GM19193 (cell line): ENCODE results near the gene PRR3.

ENCODE experiments used
- POLR2A ChIP-seq: IDR thresholded peaks from 4 replicates; pipeline ENCODE4 v1.6.1; 2011; ENCODE audit not compliant: insufficient read depth, insufficient read length; ENCODE audit errors: extremely low read depth

Gene PRR3

DNA sequence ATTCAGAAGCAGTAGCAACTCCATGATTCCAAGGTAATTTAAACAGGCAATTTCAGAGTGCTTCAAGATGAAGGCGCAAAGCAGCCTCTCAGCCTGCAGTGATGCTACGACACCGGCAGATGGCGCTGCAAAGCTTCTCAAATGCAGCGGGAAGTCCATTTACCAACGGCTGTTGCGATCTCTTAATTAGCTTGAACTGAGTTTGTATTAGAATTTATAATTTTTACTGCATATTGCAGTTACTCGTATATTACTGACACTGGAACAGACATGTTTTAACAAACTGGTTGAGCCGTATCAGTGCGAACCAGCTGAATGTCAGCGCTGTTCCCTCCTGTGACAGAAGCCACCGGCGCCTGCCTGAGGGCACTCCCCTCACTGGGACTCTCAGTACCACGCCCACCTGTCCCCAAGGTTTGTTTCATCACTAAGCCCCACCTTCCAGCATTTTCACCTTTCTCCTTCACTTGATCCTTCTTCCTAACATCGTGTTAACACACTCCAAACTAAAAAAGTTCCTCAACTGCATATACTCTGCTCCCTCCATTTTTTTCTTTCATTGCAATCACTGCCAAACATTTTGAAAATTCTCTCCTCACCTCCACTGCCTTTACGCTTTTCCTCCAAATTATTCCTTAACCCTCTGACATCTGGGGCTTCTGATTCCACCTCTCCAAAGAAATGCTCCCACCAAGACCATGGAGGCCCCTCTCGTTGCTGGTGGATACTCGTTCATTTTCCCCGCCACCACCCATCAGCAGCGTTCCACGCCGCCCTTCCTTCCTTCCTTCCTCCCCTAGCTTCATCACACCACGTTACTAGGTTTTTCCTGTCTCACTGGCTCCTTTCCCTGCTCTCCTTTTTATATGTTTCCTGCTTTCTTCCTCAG is 15.3 kb upstream of the PRR3 start:
- TF ChIP-seq POLR2A: no peak

DNA sequence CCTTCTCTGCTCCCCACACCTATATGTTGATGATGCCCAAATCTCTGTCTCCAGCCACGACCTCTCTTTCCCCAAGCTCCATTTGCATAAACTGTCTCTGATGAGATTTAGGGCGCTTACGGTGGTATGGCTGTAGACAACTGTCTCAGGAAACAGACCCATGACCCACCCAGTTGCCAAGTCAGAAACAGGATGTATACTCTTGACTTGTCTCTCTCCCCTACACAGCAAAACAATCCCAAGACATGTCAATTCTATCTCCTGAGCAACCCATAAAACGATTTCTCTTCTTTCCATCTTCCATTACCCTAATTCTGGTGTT is 14.7 kb upstream of the PRR3 start:
- no peak for TF ChIP-seq POLR2A

DNA sequence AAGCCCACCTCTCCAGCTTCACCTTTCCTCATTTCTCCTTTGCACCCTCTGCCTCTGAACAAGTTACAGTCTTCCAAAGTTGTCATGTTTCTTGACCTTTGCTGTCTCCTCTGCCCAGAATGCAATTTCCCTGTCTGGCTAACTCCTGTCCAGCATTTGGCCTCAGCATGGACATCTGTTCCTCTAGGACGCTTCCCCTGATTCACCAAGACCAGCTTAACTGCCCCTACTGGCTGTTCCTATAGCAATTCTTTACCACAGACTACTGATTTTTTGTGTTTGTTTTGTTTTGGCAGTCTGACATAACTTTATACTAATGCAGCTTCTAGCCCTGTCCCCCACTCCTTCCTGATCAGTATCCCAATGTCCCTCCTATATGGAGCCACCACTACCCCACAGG is 14.2 kb upstream of the PRR3 start:
- TF ChIP-seq POLR2A: no peak

DNA sequence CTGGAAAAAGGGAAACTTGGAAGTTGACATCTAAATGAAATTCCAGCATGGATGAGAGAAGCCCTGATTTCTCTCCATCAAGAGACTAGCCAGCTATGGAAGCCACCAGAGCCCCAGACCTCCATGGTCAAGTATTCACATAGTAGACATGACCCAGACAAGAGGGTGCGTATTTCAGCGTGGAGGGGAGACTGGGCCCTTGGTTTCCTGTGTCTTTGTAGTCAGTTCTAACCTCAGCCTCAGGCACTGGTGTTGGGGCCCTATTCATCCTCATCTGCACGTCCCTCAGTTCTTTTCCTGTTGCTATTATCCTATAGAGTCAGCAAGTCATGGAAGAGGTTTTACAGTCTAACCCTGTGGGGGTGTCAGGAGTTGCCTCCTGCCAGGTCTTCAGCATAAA is 13.3 kb upstream of the PRR3 start:
- TF ChIP-seq POLR2A: no peak

DNA sequence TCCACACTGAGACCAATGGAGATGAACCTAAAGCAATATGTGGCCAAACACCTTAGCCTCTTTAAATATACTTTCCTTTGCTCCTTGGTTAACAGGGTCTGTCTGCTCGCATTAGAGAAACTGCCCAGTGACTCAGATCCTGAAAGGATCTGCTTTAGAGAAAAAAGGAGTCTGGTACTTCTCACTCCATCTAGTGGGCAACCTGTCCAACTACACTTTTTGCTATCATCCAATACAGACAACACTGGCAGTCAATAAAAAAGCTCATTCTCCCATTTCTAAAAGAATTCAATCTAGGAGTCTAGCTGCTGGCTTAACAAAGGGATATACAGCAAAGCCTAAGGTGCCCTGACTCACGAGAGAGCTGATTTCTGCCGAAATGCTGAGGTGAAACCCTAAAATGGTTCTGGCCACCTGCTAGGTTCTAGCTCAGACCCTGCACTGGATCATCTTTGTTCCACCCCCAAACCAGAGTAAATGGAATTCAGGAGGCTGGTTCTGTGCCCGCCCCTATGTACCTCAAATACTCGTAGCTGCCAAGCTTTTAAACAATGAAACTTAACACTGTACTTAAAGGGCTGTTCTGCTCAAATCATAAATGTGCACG is 12.3 kb upstream of the PRR3 start:
- TF ChIP-seq POLR2A: no peak

GRCh38 chr6:30547454-30547853 is 9.6 kb upstream of the PRR3 start:
- no peak for TF ChIP-seq POLR2A

GRCh38 chr6:30548375-30548774 is 8.7 kb upstream of the PRR3 start:
- no peak for TF ChIP-seq POLR2A

GRCh38 chr6:30554404-30554803 is 2.7 kb upstream of the PRR3 start:
- TF ChIP-seq POLR2A: no peak

DNA sequence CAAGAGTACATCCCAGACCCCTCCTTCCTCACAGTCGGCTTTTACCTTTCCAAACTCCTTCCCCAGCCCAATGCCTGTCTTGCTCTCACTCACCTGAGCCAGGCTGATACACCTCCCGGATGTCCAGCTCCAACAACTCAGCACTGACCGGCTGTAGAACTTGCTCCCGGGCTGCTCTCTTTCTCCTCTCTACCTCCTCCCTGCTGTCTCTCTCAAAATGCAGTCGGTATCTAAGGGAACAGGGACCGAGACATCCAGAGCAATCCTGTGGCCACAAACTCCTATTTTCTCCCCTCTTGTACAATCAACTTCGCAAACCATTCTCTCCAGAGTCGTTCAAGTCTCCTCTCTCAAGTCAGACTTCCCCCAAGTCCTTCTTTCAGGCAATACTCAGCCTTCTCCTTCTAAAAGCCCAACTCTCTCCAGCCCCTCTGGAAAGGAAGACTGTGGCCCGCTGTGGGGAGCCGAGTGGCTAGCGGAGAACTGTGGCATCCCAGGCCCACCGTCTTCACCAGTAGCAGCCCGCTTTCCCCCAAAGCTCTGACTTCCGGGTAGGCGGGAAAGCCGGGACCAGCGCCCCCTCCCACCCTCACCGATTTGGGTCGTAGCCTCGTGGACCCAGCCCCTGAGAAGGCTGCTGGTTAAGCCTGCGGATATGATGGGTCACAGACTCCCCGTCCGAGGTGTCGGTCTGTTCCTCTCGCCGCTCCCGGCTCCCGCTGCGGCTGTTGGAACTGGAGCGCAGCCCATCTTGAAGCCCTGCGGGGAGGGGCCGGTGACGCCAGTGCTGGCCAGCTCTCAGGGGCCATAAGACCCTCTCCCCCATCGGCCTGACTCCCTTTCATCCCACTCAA is 1.9 kb upstream of the PRR3 start:
- no peak for TF ChIP-seq POLR2A

DNA sequence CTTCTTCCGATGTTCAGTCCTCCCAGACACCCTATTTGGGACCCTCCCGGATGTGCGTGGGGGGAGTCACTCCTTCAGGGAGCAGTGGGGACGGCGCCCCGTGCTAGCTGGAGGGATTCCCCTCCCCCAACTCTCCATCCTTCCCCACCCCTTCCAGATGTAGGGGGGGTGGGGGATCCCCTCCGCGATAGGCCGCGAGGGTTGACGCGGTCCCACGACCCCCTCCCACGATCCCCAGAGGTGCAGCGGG is 1.4 kb upstream of the PRR3 start:
- no peak for TF ChIP-seq POLR2A

- TF ChIP-seq POLR2A: peak; percentile 62
Observed at GRCh38 chr6:30556066-30556905, 809 bp upstream of the PRR3 start, which contains the start of gene GNL1. Gene GNL1 (minus strand): TSS chr6:30556489. CDS start chr6:30556203, 286 bp downstream.

DNA sequence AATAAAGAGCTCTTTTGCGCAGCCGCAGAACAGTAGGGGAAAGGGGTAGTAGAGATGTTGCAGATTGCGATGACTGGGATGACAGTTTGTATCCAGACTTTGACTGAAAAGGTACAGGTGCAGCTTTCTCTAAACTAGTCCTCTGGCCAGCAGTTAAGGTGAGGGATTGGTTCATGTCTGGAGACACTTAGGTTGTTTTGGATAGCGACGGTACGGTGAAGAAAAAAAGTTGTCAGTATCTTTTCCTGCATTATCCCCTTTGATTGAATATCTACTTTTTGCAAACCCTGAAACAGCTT is 537 bp downstream of the PRR3 start:
- no peak for TF ChIP-seq POLR2A

DNA sequence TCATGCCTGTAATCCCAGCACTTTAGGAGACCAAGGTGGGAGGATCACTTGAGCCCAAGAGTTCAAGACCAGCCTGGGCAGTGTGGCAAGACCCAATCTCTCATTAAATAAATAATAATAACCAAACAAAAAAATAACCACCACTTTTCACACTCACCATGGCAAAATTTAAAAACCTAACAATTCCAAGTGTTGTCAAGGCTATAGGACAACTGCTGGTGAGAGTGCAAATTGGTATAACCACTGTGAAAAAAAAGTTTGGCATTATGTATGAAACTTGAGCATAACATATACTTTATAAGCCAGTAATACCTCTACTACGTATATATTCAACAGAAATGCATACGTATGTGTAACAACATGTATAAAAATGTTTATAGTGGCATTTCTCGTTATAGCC is 3.8 kb downstream of the PRR3 start:
- TF ChIP-seq POLR2A: no peak

DNA sequence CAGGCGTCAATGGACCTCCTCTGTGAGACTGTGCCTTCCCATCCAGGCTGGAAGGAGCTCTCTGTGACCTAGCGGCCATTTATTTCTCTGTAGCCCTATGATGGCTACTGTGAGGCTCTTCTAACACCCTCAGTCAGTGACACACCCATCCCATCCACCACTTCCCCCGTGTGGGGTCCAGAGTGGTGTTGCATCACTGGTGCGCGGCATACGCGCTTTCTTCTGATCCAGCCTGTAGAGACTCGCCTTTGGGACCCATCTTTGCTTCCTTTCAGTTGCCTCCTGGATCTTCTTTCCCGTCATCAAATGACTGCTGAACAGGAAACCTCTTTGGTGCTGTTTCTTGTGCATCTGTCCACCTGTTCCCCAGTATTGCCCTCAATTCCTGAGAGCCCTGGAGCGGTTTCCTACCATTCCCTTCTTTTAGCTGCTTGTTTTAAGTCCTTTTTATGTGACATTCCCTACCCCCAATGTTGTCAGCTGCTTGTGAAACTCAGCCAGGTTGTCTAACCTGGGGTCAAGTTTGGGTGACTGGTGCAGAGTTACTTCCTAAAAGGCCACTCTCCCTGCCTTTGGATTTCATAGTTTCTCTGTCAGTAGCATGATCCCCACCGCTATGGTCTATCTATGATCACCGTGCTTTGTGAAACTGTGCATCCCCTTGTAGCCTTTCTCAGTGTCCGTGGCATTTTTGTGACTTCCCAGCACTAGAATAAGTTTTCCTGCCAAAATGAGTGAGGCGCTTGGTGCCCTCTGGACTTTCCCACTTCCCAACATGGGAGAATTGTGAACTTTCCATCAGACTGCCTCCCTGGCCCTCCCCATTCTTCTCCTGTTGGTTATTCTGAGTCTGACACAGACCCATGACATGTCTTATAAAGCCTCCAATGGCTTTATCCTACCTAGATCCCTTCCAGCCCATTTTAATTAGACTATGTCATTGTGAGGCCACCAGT is 5.7 kb downstream of the PRR3 start:
- no peak for TF ChIP-seq POLR2A
